ENCODE results near the gene STK35.

Gene STK35

DNA sequence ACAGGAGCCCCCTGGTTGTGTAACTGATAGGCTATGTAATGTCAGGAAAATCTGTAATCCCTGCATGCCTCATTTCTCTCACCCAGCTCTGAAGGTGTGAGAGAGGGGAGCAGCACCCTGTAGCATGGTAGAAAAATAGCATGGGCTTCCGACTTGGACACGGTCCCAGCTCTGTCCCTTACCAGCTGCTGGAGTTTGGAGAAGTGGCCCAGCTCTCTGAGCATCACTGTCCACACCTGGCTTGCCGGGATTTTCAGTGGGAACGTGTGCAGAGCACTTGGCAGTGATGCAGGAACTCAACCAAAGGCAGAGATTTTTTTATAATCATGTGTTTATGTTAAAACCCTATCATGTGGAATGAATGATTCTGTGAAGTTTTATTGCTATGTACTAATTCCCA is 34.6 kb downstream of the STK35 start:
- no peak for FAIRE-seq

DNA sequence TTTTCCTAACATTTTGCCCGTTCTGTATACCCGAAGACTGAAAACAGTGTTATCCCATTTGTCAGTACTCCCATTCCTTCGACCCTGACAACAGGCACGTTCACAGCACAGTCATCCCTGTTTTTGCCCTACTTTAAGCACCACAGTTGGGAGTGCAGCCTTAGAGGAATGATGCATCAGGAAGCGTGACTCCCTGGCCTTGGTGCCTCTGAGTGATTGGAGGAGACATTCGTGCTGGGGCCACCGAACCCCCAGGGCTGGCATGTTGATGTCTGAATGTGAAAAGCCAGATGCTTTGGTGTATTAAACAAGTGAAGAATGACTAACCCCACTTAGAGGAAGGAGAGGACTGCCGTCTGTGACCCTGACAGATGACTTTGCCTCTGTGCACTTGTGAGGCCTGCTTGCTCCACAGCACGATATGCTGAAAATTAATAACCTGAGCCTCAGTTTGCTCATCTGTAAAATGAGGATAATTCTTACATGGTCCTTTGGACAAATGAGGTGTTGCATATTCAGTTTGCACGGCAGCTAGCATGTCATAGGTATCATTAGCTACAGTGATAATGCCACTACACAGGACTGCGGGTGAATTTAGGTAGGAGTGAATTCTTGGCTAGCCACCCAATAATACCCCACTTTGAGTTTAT is 36.0 kb downstream of the STK35 start:
- FAIRE-seq, result no peak

- FAIRE-seq, result no peak
Measured at GRCh38 chr20:2138396-2138795, 36.8 kb downstream of the STK35 start.

DNA sequence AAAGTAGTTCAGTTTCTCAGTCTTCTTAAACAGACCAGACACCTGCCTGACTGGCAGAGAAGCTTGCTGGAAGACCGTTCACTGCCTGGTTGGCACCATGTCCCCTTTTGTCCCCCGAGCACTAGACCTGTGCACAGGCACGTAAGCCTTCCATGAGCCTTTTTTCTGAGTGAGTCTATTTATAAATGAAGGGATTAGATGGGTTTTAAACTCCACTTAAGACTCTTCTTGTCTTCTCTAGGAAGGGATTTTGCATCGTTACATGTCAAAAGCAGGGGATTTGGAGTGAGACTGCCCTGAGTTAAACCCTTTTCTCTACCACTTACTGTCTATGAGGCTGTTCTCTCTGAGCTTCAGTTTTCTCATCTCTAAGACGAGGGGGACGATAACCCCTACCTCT is 37.6 kb downstream of the STK35 start:
- no peak for FAIRE-seq

GRCh38 chr20:2139736-2140135 is 38.1 kb downstream of the STK35 start:
- no peak for FAIRE-seq

DNA sequence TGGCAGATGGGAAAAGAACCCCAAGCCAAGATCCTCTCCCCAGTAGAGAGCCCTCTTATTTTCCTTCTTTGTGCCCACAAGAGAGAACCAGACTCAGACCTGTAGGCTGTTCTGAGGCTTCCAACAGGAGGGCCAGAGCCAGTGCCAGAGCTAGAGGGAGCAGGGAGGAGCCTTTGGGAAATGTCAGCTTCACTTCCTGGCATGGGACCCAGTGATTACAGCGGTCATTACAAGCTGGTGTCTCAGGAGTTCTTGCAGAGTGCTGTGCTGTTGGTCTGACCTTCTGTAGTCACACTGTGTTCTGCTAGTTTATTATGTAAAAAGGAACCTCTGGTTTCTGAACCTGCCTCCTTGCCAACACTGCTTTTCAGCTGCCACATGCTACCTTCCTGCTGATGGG is 38.9 kb downstream of the STK35 start:
- no peak for FAIRE-seq

GRCh38 chr20:2141600-2142575 is 40.3 kb downstream of the STK35 start:
- no peak for FAIRE-seq

DNA sequence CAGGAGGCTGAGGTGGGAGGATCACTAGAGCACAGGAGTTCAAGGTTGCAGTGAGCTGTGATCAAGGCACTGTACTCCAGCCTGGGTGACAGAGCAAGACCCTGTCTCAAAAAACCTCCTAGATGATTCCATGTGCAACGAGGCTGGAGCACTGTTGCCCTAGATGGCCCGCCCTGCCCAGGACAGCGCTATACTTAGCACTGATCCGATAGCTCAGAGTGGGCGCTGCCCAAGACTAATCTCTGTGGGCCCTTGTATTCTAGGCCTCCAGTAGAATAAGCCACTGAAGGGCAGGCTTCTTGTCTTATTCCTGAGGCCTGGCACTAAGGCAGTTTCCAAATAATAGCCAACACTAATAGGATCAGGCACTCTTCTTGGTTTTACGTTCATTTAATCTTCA is 41.0 kb downstream of the STK35 start:
- FAIRE-seq, result no peak

- FAIRE-seq, result no peak
Measured at GRCh38 chr20:2143594-2143993, 42.0 kb downstream of the STK35 start.

DNA sequence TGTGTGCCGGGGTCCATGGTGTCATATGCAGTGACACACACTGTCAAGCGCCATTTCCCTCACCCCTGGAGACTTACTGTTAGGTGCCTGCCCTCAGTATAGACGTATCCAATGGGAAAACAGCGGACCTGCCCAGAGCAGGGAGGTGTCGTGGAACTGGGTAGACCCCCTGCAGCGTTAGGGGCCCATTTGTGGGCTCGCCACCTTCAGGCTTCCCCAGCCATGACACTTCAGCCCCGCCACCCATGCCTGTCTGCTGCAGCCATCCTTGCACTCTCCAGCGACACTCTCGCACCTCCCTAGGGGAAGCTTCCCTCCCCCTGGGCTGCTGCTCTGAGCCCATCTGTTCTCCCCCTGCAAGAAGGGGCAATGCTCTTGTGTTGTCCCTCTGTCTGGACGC is 43.2 kb downstream of the STK35 start:
- no peak for FAIRE-seq

- FAIRE-seq, result no peak
Measured at GRCh38 chr20:2145376-2145775, 43.7 kb downstream of the STK35 start.

- FAIRE-seq, result no peak
Measured at GRCh38 chr20:2146080-2146867, 44.6 kb downstream of the STK35 start.

DNA sequence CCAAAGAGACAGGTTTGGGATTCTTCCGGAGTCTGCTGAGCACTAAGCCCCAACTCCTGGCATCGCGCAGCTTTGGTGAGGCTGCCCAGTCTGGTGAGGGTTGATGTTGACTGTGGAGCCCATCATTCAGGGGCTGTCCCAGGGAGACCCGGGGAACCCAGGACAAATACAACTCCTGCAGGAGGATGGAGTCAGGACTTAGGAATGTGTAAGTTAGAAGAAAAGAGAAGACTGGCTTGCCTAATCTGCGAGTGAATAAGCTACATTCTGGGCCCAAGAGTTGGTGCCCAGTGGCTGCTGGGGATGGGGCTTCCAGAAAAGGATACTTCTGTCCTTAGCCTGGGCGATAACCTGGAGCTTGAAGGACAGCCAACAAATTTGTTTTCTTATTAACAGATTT is 47.9 kb downstream of the STK35 start:
- no peak for FAIRE-seq

- no peak for FAIRE-seq
Measured at GRCh38 chr20:2150660-2151059, 49.0 kb downstream of the STK35 start.

DNA sequence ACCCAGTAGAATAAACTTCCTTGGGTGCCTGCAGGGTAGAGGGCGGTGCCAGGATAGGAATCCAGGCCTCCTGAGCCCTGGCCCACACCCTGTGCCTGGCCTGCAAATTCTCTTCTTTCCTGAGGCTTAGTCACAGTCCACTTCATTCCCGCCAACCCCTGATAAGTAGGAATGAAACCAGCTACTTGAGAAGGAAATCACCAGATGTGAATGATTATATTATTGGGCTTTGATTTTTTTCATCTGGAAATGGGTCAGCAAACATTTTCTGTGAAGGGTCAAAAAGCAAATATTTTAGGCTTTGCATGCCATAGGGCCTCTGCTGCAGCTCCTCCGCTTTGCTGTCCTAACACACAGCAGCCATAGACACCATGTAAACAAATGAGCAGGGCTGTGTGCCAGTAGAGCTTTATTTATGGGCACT is 50.2 kb downstream of the STK35 start:
- FAIRE-seq, result no peak

DNA sequence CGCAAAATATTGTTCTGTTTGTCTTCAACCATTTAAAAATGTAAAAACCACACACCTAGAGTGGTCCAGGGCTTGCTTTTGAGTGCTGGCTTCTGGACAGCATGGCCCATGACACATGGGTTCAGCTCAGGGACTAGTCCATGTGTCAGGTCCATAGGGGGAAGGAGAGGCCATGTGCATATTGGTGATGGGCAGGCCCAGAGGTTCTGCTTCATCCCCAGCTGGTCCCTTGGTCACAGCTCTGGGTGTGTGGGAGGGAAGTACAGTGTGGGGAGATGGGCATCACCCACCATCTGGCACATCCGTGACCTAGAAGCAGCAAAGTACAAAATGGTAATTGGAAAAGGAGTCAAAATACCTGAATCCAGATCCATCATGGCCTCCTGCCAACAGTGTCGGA is 50.7 kb downstream of the STK35 start:
- no peak for FAIRE-seq

DNA sequence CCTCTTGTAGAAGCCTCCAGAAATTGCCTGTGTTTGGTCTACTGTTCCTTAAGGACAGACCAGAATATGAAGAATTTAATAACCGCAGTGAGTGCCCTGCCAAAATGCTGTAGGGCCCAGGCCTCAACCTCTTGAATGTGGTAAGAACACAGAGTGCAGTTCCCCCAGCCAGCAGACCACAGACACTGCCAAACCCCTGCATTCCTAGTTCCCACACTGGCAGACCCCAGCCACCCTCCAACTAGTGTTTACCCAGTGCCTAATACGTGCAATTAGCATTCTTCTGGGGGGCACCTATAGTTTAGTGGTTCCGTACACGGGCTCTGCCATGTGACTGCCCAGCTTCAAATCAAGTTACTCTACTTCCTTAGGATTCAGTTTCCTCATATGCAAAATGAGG is 51.7 kb downstream of the STK35 start:
- no peak for FAIRE-seq

- no peak for FAIRE-seq
Measured at GRCh38 chr20:2156224-2156623, 54.6 kb downstream of the STK35 start.

- no peak for FAIRE-seq
Measured at GRCh38 chr20:2156666-2157624, 55.3 kb downstream of the STK35 start.

GRCh38 chr20:2162125-2162822 is 60.6 kb downstream of the STK35 start:
- FAIRE-seq, result no peak

DNA sequence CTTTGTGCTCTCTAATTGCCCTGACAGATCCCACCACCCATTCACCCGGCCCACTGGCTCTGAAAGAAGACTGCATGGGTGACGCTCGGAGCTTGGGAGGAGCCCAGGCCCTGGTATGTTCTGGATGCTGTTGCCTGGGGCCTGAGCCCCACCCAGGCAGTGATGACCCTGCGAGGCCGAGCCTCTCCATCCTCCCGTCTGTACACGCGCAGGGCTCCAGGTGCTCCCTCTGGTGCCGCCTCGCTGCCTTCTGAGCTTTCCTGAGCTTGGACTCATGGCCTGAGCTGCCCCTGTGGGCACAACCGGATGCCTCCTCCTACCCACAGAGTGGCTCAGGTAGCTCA is 61.2 kb downstream of the STK35 start:
- no peak for FAIRE-seq

GRCh38 chr20:2163312-2163711 is 61.7 kb downstream of the STK35 start:
- no peak for FAIRE-seq
